ENCODE data around the gene PDCL2.
"Not testable (repeated sequence)": the region's sequence is repeated elsewhere in the genome, so short reads cannot be mapped to it uniquely, and the experiment has no call there.

PDCL2 gene

GRCh38 chr4:55560096-55560495 lies 31.9 kb downstream of the PDCL2 start:
- no peak overlapping the region for H3K27ac ChIP-seq
- no peak for TF ChIP-seq CTCF (conservative IDR thresholded peaks at IDR 0.05)

- TF ChIP-seq CTCF (conservative IDR thresholded peaks at IDR 0.05) = peak; percentile 70
These were observed 37.5 kb downstream of the PDCL2 start for GRCh38 chr4:55554453-55555030.

GRCh38 chr4:55553441-55554201 lies 38.4 kb downstream of the PDCL2 start:
- no peak for TF ChIP-seq CTCF (conservative IDR thresholded peaks at IDR 0.05)
- no peak overlapping the region for H3K27ac ChIP-seq

More at GRCh38 chr4:55554453-55555030, 37.5 kb downstream of the PDCL2 start:
- H3K27ac ChIP-seq = no peak overlapping the region

GRCh38 chr4:55551964-55552363 lies 40.1 kb downstream of the PDCL2 start:
- H3K27ac ChIP-seq = not testable (repeated sequence)

GRCh38 chr4:55549888-55550287 lies 42.2 kb downstream of the PDCL2 start:
- H3K27ac ChIP-seq = no peak overlapping the region
- no peak for TF ChIP-seq CTCF (conservative IDR thresholded peaks at IDR 0.05)

- no peak for TF ChIP-seq CTCF (conservative IDR thresholded peaks at IDR 0.05)
- peak overlapping the region; percentile 91 for H3K27ac ChIP-seq
These were observed 44.1 kb downstream of the PDCL2 start for GRCh38 chr4:55547918-55548317.

GRCh38 chr4:55547466-55547770 lies 44.6 kb downstream of the PDCL2 start:
- H3K27ac ChIP-seq = peak overlapping the region; percentile 91
- TF ChIP-seq CTCF (conservative IDR thresholded peaks at IDR 0.05) = no peak

- peak; percentile 53 for TF ChIP-seq CTCF (conservative IDR thresholded peaks at IDR 0.05)
- H3K27ac ChIP-seq = peak within 1 kb of the TSS; percentile 91
These were observed 45.1 kb downstream of the PDCL2 start, which contains the start of gene CLOCK for GRCh38 chr4:55546756-55547465. Gene CLOCK (minus strand): TSS chr4:55546909. CDS start chr4:55482785, 64,124 bp downstream.
